NCI-H2196 (cell line): ENCODE measurements around the gene TDP1.

Experiments
- DNase-seq: peaks from one replicate; lab custom pipeline; 2025; ENCODE audit not compliant: unreplicated experiment; lab: John Stamatoyannopoulos, UW

The TDP1 gene

DNA sequence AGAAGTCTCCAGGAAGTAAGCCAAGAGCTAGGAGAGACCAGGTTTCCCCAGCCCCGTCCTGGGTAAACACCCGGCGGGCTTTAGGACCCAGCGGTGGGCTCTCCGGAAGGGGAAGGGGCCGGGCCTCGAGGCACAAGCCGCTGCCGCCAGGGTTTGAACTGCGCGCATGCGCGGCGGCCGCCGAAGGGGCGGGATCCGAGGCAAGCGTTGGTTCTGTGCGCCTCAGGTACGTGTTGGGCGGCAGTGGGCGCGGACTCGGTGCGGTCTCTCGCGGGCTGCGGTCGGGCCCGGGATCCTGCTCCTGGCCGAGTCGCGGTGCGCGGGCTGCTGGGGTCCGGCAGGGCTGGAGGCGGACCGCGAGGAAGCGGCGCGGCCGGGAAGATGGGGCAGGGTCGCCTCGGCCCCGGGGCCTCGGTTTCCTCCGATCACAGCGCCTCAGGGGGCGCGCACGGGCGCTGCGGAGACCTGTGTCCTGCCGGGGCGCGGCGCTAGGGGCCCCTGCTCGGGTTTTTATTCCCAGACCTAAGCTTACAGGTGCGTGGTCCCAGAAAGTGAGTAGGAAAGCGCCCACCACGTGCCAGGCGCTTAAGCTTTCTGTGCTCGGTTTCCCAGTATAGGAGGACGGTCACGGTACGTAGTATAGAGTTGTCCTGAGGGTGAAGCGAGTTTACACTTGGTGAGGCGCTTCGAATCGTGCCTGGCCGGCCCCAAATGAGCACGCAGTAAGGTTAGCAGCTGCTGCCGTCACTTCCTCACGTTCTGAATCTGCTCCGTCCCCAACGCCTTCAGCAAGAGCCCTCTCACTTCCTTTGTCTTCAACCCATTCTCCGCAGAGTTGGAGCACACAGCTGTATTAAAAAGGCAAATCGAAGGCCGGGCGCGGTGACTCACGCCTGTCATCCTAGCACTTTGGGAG is at the start of gene TDP1:
Gene TDP1, plus strand, starts transcription at position 183 of the 916 bp plus-strand sequence. CDS start 7,188 bp downstream, outside the sequence.
- DNase-seq: peak; percentile 90

DNA sequence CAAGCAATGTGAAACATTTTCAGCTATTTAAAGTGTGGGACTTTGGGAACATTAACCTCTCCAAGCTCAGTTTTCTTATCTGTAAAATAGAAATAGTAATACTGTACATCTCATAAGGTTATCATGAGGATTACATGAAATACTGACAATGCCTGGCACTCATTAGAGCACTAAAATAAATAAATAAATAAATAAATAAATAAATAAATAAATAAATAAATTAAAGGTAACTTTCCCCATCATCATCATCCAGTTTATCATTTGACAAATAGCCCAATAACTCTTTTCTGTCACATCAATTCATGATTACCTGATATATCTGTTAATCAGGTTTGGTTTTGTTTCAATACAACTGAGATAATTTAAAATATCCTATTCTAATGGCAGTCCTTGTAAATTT is 49.7 kb upstream of the TDP1 start:
- no peak for DNase-seq

DNA sequence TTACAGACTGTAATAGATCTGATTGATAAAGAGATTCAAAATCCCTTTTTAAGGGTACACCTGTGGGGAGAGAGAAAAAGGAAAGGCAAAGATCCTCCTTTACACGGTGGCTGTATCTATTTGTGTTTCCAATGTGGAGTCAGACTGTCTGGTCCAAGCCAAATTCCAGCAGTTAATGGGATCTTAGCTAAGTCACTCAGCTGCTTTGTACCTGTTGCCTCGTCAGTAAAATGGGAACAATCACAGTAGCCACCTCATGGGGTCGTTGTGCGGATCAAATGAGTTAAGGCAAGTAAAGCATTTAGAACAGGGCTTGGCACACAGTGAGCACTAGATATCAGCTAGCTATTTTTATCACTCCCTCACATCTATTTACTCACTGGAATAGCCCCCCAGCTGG is 48.1 kb upstream of the TDP1 start:
- DNase-seq: no peak

DNA sequence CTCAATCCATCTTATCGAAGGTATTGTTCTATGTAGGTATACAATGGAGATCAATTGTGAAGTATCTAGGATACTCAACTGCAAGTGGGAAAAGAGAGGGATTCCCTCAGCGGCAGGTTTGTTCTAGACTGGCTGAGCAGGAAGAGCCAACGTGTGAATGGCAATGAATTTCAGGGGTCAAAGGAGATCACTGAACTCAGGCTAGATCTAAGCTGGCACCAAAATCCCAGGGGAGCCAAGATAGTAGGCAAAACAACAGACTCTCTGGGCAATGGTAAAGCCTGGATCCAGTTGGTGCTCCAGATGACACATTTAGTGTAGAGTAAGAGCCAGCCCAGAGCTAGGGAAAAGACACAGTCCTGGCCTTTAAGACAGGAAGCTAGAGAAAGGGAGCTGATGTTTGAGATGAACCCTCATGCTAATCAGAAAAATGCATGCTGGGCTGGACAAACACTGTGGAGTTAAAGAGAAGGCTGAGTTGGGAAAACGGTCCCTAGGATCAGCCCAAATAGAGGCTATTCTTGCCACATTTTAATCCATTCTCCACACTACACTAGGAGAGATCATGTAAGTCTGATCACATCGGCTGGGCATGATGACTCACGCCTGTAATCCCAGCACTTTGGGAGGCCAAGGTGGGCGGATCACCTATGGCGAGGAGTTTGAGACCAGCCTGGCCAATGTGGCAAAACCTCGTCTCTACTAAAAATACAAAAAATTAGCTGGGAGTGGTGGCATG is 46.8 kb upstream of the TDP1 start:
- DNase-seq: no peak

DNA sequence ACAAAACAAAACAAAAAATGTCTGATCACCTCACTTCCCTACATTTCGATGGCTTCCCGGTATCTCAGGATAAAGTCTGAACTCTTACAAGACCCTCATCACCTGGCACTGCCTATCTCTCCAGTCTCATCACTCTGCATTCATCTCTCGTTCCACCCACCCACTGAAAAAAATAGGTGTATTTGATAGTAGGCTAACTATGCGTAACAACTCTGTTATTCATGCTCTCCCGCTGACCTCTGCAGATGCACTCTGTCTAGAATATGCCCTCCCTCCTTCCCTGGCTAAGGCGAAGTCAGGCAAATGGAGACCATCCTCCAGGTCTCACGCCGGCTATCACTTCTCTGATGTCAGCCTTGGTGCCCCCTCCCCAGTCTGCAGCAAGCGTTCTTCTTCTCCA is 46.1 kb upstream of the TDP1 start:
- DNase-seq: no peak

DNA sequence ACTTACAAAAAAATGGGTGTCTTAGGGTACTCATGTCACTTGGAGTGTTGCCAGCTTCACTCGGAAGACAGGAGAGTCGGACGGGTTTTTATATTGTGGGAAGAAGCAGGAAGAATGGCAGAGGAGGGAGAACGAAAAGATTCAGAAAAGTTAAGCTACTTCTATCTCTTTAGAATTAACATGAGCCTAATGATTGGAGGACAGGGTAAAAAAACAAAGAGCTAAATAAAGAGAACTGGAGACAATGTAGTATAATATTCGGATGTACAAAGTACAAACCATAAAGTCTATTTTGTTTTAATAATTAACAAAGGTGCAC is 45.1 kb upstream of the TDP1 start:
- no peak for DNase-seq

DNA sequence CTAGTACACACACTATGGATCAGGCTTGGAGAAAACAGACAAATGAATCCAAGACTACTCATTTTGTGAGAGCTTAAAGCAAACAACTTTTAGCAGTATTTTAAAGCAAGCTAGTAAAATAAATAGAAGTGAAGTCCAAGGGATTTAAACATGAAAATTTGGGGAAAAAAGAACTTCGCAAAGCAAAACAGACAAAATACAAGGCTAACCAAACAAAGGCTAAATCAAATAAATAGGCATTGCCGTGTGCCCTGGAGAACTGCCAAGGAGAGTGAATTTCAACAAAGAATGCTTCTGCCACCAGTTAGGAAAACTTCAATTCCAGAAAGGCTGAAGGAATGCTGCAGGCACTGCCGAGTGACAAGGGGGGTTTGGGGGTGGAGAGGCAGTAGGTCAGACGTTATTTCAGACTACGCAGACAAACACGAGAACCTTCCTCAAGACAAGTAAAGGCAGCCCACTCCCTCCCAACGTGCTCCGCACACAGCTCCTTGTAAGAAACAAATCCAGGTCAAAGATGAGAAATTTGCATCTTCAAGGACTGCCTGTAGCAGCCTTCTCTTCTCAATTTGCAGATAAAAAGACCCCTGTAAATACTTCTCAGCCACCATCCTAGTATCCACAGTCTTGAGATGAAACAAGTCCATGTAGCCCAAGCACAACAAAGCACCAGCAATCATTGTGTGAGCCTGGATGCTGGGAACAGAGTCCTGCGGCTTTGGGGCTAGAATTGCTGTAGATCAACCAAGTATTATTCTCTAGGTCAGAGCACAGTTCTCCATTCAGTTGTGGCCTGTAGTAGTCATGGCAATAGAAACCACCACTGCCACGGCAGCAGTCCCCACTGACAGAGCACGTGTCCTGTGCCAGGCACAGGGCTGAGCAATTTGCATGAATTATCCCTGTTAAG is 44.5 kb upstream of the TDP1 start:
- no peak for DNase-seq

DNA sequence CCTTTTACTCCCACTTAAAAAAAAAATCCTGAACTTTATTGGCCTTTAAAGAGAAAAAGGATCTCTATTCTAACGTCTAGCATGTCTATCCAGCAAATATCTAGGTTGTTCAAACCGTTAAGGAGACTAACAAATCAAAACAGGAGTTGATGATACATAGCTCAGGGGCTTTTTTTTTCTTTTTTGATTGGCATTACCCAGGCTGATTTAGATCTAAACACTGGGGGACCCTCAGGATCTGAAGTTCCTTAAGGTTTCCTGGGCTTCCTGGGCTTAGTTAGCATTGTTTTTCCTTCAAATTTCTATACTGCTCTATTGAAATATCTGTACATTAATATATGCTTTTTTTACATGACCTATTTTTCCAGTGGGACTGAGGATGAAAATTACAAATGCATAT is 43.5 kb upstream of the TDP1 start:
- DNase-seq: no peak

DNA sequence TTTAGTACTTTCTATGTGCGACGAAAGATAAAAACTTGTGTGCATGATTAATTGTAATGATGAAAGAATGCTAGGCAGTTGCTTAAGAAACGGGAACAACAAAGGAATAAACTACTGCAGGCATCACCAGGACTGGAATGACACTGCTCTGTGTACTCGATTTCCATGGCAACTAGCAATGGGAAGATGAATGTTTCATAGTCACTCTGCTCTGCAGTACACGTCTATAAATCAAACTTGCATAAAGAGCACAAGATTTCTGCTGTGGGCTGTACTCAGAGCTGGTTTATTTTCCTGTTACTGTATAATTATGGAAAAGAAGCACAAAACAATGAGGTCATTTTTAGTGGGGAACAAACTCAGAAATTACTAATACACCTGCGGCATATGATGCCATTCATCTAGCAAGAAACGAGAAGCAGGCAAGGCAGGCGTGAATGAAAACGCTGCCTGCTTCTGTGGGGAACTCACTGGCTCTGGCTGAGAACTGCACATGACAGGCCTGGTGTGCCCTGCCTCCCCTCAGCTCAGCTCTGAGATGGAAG is 43.0 kb upstream of the TDP1 start:
- no peak for DNase-seq

DNA sequence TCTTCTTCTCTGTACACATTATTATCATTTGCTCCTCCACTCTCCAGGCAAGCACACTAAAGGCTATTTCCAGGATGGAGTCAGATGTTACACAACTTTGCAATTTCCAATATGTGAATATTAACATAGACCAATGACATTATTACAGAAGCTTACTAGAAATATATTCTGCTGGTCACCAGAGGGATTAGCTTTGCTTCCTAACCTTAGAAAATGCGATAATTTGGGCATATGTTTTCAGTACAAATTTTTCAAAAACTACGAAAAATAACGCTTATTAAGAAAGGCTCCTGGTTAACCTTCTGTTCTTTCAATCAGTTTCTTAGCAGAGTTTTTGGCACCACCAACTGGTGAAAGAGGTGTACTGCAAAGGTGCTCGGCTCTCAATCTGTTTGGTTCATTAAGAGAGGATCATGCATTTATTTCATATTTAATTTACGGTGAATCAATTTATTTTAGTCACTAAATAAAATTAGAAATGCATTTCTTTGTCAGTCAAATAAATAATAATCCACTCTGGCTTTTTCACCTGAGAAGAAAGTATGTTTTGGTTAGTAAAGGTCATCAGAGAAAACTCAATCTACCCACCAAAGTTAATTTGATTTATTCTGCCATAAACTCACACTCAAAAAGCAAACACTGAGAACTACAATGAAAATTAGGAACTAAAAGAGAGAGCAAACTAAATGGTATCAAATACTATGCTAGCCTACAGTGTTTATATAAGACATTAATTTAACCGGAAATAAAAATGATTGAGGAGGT is 40.4 kb upstream of the TDP1 start:
- DNase-seq: peak; percentile 36

DNA sequence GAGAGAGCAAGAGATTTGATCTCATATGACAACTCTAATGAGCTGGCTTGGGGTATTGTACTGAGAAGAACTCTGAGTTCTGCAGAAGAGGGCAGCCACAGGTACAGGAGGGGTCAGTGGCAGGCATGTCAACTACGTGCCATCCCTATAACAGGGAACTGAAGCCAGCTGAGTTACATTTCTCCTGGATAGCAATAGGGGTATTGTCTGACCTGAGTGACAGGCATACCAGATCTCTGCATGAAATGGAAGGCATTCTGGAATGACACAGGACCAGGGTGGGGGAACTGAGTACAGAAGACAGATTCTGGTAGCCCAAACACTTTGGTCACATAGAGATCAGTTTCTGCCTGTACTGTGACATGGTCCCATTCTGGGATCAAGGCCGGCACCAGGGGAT is 37.0 kb upstream of the TDP1 start:
- no peak for DNase-seq

DNA sequence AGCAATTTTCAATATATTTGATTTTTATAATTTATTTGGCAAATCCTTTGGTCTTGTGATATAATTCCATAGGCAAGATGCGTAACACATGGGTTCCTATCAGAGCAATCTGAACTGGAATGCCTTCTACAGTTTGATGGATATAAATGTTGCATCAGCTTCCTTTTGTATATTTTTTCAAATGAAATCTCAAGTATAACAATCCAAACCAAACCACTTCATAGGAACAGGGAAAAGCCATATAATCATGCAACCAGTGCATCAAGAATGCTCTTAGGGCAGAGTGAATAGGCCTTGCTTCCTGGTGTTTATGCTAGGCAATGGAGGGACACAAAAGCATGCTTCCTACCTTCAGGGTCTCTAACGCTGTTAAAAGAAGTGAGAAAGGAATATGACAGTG is 35.7 kb upstream of the TDP1 start:
- DNase-seq: no peak

DNA sequence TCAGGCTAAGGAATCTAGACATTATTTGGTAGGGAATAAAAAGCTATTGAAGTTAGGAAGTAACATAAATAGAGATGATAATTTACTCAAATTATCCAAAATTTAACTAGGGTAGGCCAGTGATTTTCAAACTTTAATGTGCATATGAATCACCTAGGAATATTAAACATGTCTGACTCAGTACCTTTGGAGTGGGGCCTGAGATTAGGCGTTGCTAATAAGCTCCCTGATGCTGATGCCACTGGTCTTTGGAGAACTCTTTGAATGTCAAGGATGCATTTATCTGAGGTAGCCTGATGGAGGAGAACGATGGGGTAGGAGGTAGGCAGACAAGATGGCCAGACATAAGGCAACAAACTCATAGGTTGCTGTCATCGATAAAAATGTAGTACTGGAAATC is 34.4 kb upstream of the TDP1 start:
- no peak for DNase-seq

DNA sequence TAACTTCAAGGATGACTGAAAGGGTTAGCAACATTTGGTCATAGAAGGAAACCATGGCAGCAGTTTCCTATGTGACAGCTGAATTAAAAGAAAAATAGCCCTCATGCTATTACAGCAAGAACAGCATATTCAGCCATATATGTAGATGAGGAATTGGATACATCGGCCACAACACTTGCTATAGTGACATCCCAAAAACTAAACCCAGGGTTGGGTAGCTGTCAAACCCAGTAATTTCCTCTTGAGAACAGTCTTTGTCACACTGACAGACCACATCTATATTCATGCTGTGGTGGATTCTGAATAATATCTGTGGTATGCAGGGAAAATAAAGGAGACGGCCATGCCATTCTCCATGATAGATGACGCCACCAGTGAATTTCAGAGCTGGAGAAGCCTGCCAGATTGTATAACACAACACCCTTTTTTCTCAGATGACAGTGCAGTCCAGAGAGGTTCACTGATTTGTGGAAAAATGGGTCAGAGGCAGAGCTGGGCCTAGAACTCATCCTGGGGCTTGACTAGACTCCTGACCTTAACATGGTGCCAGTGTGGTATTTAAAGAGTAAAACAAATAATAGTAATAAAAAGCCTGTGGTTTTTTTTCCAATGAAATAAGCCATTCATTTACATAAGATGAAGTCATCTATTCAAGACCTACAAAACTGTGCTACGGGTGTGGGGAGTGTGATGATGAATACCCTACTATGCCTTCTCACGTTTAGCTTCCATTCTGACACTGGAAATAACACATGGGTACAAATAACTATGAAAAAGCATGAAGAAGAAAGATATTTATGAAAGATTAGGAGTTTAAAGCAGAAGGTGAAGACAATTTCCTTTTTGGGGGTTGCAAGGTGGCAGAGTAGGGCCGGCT is 33.5 kb upstream of the TDP1 start:
- no peak for DNase-seq

DNA sequence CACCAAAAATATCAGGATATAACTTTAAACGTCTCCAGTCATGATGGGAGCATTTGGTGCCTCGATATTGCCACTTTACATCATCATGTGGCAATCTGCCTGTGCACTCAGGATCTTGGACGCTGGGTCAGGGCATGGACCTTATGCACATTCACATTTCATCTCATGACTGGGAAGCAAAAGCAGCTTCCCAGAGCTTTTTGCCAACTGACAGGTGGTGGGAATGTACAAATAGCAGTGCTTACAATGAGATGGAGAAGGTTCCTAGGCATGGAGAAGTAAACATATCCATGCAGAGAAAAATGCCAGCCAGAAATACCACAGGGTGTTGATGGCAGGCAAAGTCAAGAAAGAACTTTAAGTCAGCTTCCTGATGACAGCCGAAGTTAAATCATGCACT is 31.5 kb upstream of the TDP1 start:
- DNase-seq: no peak

DNA sequence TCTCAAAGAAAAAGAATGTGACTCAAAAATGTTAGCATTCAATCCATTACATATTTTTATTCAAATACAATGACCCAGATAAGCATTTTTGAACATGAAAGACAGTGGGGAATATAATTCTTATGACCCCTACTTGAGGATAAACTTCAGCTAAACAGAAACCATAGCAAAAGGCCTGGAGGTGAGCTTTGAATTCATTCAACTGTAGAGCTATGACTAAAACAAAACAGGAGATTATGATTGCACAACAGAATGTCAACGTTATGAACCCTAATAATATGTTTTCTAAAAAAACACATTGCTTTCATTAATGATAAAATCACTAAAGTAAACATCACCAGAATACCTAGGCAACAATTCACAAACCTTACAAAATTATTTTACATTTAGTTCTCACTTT is 29.0 kb upstream of the TDP1 start:
- no peak for DNase-seq

DNA sequence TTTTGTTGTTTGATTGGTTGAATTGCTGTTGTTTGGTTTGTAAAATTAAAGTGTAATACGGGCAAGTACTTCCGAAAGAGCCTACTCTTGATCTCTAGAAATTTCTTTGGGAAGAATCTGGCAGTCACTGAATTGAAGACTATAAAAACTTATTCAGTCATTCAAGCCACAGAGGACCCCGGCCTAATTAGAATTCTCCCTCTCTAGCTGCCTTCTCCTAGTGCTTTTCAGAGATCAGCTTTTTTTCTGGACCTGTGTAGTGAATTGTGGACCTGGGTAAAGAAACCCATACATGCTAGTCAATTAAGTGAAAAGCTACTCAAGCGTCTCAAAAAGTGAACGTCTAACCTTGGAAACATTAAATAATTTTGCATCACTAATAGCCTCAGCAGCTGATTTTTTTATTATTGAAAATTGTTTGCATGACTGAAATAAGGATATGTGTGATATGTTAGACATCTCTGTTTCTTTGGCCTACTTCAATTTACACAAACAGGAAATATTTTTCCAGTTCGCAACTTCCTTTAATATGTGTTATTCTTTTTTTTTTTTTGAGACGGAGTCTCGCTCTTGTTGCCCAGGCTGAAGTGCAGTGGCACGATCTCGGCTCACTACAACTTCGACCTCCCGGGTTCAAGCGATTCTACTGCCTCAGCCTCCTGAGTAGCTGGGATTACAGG is 28.4 kb upstream of the TDP1 start:
- DNase-seq: no peak

DNA sequence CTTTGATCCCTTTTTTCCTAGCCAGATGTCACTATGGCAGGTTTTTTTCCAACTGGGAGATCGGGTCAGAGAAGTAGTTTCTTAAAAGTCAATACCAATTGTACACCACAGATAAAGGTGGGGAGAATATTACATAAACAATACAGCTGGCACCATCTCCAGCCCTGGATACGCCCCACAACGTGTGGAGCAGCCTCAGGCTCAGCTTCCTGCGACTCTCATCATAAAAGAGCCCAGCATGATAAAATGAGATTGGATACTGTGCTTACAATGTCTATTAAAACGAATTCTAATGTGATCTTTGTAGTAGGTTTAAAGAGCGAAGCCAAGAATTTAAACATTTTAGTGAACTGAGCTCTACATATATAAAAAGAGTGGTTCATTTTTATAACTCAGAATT is 22.7 kb upstream of the TDP1 start:
- no peak for DNase-seq

DNA sequence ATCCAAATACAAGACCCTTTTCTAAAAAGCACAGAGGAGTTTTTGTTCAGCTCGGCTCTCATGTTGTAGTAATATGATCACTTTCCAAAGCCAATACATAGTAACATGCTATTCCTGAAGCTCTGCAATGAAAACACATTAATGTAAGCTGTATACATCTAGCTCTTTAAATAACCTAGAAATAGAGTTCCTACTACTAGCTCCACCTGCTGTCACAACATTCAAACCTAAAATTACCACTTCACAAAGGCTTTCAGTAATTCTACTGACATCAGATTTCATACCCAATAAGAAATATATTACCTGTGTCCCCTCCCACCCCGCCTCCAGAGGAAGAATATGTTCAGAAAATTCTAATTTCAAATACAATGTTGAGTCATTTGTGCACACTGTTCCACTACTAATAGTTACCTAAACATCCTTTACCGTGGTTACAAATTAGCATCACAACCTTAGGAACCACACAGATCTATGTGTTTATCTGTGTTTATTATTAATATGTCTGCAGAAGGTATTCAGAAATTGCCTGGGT is 19.0 kb upstream of the TDP1 start:
- DNase-seq: no peak
